ENCODE results near the gene MXD4.

GRCh38 chr4:2231082-2231481 is 30.8 kb downstream of the MXD4 start:
- TF ChIP-seq, protein P1, sequence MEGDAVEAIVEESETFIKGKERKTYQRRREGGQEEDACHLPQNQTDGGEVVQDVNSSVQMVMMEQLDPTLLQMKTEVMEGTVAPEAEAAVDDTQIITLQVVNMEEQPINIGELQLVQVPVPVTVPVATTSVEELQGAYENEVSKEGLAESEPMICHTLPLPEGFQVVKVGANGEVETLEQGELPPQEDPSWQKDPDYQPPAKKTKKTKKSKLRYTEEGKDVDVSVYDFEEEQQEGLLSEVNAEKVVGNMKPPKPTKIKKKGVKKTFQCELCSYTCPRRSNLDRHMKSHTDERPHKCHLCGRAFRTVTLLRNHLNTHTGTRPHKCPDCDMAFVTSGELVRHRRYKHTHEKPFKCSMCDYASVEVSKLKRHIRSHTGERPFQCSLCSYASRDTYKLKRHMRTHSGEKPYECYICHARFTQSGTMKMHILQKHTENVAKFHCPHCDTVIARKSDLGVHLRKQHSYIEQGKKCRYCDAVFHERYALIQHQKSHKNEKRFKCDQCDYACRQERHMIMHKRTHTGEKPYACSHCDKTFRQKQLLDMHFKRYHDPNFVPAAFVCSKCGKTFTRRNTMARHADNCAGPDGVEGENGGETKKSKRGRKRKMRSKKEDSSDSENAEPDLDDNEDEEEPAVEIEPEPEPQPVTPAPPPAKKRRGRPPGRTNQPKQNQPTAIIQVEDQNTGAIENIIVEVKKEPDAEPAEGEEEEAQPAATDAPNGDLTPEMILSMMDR (optimal IDR thresholded peaks at IDR 0.05 in 1 of 3, IDR thresholded peaks at IDR 0.05 in 1 of 3, conservative IDR thresholded peaks at IDR 0.05 in 1 of 3; ENCODE audit: extremely low read depth in 1 of 3, insufficient read depth in 2 of 3, low read length in 3 of 3) = no peak
- no peak for TF ChIP-seq EZH2 (IDR thresholded peaks at IDR 0.05; ENCODE audit: low read length)

Data from keratinocyte (primary cell).